Activated CD4-positive, alpha-beta T cell treated with anti-CD3 and anti-CD28 coated beads, Interleukin-2, Interleukin-4, amounts not matched to agents 100 ng/mL and 50 ng/mL, durations not matched to agents 16 hours and 8 hours (primary cell): Measurements from ENCODE around the gene PGLYRP2.
"Not testable (repeated sequence)": the region's sequence is repeated elsewhere in the genome, so short reads cannot be mapped to it uniquely, and the experiment has no call there.

ENCODE experiments used
- DNase-seq: peaks from one replicate; pipeline ENCODE4 v3.0.0-alpha.2; 2020; ENCODE audit warnings: low spot score

Gene PGLYRP2

DNA sequence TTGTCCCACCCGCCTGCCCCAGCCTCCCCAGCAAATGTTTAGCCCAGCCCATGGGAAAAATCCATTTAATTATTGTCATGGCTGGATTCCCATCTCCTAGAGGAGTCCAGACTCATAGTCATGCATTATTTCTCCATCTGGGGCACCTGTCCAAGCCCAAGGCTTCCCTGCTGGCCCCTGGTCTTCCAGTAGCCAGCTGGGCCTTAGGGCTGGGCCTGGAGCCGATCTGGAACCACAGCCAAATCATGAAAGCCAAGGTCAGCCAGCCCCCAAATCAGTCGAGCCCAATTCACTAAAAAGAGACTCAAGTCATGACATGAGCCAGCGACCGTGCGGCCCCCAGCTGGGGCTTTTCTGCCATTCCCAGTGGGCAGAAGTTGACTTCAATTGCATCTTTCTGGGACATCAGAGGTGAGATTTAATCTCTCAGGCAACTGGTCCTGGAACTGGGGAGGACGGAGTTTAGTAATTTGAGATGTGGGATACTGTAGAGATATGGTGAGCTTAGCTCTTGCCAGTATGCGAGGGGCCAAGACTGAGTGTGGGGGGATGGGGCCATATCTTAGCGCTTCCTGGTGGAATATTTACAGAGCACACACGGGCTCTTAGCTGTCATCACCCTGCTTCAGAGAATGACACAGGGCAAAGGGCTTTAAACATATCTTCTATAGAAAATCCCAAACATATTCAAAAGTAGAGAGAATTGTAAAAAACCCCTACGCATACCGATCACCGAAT lies 9.4 kb upstream of the PGLYRP2 start:
- no peak for DNase-seq

DNA sequence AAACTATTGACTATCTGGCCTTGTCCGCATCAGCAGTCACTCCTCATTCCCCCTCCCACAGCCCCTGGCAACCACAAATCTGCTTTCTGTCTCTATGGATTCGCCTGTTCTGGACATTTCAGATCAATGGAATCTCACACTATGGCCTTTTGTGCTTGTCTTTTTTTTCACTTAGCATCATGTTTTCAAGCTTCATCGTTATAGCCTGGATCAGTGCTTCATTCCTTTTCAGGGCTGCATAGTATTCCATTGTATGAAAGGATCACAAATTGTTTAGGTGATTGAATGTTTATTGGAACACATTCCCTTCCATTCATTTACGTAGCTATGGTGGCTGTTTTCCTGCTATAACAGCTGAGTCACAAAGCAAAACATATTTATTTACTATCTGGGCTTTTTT lies 7.7 kb upstream of the PGLYRP2 start:
- no peak for DNase-seq

DNA sequence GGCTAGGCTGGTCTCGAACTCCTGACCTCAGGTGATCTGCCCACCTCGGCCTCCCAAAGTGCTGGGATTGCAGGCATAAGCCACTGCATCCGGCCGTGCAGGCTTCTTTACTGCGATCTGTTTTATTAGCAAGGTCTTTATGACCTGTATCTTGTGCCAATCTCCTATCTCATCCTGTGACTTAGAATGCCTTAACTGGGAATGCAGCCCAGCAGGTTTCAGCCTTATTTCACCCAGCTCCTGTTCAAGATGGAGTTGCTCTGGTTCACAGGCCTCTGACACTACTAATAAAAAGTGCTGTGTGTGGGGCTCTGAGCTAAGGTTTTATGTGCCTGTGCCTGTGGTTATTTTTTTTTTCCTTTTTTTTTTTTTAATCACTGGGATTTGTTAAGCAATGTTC lies 6.5 kb upstream of the PGLYRP2 start:
- DNase-seq = not testable (repeated sequence)

DNA sequence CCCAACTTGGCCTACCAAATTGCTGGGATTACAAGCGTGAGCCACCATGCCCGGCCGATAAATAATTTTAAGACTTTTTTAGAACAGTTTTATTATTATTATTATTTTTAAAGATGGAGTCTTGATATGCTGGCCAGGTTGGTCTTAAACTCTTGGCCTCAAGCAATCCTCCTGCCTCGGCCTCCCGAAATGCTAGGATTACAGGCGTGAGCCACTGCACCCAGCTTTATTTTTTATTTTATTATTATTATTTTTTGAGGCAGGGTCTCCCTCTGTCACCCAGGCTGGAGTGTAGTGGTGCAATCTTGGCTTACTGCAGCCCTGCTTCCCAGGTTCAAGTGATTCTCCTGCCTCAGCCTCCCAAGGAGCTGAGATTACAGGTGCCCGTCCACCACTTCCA lies 1.7 kb upstream of the PGLYRP2 start:
- DNase-seq = not testable (repeated sequence)

DNA sequence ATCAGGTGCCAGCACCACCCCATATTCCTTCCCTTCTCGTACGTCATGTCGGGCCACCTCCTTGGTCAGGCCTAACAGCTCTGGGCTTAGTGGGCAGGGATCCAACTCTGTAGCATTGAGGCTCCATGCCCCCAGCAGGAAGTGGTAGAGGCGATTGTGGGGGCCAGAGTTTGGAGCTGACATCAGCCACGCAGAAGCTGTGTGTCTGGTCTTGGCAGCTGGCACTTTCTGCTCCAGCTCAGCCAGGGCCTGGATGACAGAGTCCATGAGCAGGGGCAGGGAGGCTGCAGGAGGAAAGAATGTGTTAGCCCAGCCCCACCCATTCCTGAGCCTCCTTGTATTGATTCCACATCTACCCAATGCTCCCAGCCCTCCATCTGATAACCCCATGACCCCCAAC lies 3.0 kb downstream of the PGLYRP2 start:
- DNase-seq = no peak

DNA sequence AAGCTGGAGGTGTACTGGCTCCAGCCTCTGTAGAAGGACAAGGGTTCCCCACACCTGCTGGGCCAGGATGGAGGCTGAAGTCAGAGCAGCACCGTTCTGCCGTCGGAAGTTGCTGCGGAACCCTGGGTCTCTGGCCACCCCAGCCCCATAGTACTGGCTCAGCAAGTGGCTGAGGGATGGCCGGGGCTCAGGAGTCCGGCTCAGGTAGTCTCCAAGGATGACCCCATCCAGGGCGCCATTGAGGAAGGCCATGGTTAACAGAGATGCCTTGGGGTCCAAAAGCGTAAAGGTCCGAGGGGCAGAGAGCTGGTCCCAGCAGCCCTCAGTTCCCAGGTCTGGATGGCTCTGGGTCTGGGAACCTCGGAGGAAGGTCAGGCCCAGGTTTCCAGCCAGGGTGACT lies 3.7 kb downstream of the PGLYRP2 start:
- DNase-seq = no peak

DNA sequence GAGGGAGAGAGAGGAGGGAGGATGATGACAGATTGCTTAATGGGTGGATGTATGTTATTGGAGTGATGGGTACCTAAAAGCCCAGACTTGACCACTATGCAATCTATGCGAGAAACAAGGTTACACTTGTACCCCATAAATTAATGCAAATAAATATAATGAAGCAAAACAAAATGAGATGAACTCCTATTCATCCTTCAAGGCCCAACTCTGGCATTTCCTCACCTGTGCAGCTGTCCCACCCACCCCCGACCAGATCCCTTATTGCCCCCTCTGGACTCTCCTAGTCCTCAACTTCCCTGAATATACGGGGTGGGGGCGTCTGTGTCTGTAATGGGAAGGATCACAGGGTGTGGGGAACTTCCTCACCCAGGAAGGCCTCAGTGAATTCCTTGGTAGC lies 4.1 kb downstream of the PGLYRP2 start:
- no peak for DNase-seq

DNA sequence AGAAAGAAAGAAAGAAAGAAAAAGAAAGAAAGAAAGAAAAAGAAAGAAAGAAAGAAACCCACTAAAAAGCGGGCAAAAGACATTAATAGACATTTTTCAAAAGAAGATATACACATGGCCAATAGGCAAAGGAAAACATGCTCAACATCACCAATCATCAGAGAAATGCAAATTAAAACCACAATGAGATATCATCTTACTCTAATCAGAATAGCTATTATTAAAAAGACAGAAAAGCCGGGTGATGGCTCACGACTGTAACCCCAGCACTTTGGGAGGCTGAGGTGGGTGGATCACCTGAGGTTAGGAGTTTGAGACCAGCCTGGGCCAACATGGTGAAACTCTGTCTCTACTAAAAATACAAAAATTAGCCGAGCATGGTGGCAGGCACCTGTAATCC lies 5.5 kb downstream of the PGLYRP2 start:
- DNase-seq = not testable (repeated sequence)

DNA sequence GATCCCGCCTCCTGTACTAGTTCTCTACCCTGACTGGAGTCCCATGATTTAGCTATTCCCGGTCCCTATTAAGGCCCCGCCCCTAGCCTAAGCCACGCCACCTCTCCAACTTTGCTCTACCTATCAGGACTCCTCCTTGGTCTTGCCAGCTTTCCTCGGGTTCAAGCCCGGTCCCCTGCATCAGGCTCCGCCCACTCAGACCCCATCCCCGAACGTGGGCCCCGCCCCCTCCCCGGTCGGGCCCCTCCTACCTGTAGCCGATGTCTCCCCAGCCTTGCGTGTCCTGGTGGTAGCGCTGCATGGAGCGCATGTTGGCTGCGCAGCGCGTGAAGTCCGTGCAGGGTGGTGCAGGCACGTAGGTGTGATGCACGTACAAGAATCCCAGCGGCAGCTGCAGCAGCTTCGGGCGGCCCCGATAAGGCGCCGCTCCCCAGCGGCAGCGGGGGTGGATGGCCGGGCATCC lies 7.6 kb downstream of the PGLYRP2 start:
- DNase-seq = no peak

DNA sequence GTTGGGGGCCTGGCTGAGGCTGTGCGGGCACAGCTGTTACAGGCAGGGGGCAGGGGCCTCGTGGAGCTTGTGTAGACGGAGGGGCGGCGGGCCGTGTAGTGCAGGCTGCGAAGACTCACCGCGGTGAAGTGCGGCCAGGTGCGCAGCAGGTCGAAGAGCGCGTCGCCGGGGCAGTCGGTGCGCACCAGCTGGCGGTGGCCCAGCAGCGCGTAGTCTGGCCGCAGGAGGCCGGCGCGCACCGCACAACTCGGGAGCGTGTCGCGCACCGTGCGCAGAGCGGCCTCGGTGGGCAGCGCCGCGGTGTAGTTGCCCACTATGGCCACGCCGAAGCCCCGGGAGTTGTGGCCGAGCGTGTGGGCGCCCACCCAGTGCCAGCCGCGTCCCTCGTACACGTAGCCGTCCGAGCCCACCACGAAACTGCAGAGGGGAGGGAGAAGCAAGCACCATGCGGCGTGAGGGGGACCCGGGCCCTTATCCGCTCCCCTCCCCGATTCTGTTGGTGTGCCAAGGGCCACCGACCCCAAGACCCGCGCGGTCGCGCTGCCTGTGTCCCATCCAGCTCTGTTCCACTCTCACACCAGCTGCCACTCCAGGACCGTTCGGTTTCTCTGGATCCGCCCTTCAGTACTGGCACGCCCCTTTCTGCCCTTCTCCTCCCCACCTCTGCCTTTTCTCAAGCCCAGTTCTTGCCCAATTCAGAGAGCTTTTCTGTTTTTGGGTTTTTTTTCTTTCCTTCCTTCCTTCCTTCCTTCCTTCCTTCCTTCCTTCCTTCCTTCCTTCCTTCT lies 9.6 kb downstream of the PGLYRP2 start:
- DNase-seq = no peak

DNA sequence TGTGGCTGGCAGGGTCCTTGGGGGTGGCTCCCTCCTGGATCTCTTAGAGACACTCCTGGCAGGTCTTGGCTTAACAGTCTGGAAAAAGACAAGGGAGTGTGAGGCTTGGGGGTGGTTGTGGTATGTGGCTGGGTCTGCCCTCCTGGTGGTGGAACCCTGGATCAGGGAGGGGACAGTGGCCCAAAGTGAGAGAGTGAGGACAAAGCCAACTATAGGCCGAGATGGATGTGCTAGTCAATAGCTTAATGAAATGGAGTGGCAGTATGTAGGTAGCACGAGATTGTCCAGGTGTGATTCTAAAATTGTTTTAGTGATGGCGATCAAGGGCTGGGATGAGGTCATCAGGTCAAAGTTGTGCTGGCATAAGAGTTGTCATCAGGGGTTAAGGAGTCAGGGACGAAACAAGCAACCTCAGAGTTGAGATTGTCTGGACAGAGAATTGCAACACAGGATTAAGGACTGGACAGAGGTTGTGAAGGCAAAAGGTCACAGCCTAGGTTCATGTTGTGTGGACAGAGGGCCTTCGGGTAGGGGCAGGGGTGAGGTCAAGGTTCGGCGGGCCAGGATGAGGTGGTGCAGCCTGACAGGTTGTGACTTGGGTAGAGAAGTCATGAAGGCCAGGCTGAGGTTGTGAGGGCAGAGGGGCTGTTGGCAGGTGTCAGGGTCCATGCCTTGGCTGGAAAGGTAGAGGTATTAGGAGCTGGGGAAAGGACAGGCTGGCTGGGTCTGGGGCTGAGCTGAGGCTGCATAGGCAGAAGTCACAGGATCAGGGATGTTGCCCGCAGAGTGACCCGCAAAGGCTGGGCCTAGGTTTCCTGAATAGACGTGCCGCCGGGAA lies 10.4 kb downstream of the PGLYRP2 start:
- DNase-seq = no peak

DNA sequence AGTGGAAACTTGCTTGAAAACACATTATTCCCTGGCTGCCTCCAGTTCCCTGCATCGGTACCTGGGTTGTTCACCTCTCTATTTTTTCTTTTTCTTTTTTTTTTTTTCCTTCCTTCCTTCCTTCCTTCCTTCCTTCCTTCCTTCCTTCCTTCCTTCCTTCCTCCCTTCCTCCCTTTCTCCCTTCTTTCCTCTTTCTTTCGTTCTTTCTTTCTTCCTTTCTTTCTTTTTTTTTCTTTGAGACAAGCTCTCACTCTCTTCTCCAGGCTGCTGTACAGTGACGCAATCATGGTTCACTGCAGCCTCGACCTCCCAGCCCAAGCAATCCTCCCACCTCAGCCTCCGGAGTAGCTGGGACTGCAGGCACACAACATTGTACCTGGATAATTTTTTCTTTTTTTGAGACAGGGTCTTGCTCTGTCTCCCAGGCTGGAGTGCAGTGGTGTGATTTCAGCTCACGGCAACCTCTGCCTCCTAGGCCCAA lies 11.5 kb downstream of the PGLYRP2 start:
- DNase-seq = no peak

DNA sequence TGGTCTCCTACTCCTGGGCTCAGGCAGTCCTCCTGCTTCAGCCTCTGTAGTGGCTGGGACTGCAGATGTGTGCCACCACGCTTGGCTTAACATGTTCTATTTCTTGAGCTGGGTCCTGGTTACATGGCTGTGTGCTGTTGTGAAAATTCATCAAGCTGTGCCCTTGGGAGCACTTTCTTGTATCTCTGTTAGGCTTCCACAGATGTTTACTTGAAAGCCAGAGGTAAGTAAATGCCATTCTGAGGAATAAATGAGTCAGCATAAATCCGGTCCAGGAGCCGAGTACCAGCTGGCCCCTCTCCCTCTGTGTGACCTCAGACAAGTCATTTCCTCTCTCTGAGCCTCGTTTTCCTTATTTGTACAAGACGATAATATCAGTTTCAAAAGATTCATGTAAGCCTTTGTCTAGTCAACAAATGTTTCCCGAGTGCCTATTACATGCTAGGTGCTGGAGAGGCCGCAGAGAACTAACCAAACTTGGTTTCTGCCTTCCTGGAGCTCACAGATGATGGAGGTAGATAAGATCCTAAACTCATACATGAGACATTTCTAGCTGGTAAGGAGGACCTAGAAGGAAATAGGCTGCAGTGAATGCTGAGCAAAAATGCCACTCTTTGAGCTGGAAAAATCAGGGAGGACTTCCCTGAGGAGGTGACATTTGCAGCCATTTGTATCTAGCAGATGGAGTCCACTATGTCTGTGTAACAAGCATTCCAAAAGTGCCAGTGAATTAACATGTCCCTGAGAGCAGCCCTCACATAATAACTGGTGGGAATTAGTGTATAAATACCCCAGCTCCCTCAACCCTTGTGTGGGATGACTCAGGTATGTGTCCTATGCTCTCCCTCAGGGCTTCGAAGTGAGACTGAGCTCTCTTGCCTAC lies 12.2 kb downstream of the PGLYRP2 start:
- peak; percentile 94 for DNase-seq

DNA sequence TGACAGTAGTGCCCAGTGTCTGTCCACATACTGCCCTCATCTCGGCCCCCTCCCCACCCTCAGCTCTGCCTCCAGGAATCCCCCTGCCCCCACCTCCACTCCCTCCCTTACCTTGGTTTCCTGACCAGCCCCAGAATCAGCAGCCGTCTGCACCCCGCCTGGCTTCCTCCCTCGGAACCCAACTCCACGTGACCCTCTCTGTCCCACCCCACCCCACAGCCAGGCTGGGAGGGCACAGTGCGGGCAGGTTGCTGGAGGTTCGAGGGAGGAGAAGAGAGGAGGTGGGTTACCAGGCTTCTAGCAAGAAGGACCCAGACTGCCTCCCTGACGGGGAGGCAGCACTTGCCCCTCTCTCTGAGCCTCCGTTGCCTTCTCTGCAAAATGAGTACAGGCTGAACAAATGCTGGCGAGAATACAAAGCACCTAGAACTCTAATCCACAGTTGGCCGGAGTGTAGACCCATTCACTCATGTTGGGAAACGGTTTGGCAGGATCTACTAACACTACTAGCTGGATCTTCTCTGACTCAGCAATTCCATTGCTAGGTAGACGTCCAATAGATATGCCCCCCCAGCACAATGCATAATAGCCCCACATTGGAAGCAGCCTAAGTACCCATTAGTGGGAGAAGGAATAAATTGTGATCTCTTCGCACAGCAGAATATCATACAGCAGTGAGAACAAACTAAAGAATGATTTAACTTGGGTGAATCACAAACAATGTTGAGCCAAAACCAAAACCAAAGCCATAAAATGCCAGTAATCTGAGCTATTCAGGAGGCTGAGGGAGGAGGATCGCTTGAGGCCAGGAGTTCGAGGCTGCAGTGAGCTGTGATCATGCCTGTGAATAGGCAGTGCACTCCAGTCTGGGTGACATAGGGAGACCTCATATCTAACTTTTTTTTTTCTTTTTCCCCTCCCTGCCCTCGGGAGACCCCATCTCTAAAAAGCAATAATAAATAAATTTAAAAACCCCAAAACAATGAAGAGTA lies 14.6 kb downstream of the PGLYRP2 start, which contains the start of gene RASAL3:
RASAL3 (minus strand) TSS at position 151 of the 992 bp plus-strand sequence. CDS start 186 bp downstream, outside the sequence.
- peak; percentile 77 for DNase-seq

DNA sequence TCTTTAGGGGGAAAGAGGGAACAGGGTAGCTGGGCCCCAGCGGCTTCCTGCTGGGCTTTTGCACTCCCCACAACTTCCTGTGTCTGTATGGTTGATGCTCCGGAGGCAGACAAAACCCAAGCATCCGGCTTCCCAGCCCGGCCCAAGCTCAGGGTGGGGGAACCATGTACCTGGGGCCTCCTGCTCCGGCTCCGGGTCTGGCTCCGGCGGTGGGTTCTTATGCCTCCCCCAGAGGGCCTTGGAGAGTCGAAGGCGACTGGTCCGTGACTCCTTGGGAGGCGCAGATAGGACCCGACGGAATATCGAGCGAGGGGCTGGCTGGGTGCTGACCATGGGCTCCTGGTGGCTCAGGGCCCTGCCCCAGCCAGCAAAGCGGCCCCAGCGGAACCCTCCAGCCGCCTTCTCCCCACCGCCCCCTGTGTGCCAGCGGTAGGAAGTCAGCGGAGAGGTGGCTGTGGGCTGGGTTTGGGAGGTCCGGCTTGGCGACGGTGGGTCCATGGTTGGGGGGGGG lies 15.4 kb downstream of the PGLYRP2 start:
- peak; percentile 89 for DNase-seq

DNA sequence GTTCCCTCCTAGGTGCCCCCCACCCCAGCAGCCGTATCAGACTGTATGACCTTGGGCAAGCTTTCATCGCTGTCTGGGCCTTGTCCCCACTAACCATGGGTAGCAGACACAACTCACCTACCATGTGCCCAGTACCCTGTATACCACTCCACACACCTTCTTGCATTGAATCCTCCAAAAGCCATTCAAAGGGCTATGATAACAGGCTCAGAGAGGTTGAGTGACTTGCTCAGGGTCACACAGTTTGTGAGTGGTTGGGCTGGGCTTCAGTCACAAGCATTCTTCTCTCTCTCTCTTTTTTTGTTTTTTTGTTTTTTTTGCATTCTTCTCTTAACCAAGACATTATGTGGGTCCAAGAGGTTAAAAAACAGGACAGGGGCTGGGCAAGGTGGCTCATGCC lies 17.6 kb downstream of the PGLYRP2 start:
- DNase-seq = no peak

DNA sequence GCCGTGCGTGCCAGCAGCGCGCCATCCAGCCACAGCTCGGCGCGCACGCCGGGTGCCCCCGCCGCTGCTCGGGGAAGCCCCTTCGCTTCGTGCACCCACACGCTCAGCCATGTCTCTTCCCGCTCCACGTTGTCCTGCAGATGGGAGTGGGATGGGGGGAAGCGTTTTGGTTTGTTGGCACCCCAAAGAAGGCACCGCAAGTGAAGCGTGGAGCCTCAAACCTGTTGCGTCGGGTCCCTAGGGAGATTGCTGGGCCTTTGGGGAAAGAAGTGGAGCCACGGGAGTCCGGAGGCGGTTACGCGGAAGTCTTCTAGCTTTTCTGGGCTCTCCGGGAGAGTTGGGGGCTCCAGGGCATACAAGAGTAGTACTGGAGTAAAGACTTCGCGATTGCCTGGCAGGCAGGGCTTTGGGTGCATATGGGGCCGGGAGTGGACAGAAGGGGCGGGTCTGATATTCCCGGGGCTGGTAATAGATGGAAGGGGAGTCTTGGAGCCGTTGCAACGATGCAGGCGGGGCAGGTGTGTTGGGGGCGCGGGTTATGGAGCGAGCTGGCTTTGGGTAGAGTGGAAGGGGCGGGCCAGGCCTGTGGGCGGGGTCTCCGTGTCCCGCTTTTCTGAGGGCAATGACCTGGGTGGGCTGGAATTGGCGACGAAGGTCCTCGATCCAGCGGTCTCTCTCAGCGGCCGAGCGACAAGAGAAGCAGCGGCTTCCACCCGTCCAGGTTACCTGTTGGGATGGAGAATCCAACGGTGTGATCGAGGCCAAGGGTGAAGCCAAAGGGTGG lies 21.4 kb downstream of the PGLYRP2 start:
- no peak for DNase-seq

DNA sequence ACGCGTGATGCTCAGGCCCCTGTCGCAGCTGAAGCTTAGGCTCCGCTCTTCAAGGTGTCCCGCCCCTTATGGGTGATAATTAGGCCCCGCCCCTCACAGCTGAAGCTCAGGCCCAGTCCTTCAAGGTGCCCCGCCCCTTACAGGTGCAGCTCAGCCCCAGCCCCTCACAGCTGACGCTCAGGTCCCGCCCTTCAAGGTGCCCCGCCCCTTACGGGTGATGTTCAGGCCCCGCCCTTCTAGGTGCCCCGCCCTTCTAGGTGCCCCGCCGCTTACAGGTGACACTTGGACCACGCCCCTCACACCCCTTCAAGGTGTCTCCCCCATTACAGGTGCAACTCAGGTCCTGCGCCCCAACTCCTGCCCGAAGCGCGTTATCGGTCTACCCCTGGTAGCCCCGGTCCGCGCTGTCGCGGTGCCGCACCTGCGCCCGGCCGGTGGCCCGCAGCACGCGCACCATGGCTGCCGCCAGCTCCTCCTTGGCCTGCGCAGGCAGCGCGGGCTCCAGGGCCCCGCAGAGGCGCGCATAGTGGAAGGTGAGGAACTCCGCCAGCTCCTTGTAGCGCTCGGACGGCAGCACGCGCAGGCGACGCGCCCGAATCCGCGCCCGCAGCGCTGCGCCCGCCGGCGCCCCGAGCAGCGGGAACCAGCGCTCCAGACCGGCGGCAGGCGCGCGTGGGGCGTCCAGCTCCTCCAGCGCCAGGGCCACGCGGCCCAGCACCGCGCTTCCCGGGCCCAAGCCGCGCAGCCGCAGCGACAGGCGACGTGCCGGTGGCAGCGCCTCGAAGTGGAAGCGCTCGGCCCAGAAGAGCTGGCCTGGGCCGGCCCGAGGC lies 22.2 kb downstream of the PGLYRP2 start:
- no peak for DNase-seq
